HuH-7 (cell line): ENCODE measurements around the gene KRTAP17-1.
"Not testable (repeated sequence)": the region's sequence is repeated elsewhere in the genome, so short reads cannot be mapped to it uniquely, and the experiment has no call there.

Source experiments
- DNase-seq: peaks from one replicate; pipeline ENCODE4 v3.0.0; 2011; ENCODE audit warnings: low spot score

KRTAP17-1 gene

GRCh38 chr17:41315204-41315794 is at the start of gene KRTAP17-1:
TSS of gene KRTAP17-1 (minus strand) at chr17:41315710. CDS start at chr17:41315650, 60 bp downstream.
- no peak for DNase-seq

GRCh38 chr17:41363881-41364280 is 48.4 kb upstream of the KRTAP17-1 start:
- no peak for DNase-seq

- DNase-seq = no peak
Observed at GRCh38 chr17:41360296-41360995, 44.9 kb upstream of the KRTAP17-1 start.

- DNase-seq = no peak
Observed at GRCh38 chr17:41354536-41354935, 39.0 kb upstream of the KRTAP17-1 start.

- no peak for DNase-seq
Observed at GRCh38 chr17:41352597-41353366, 37.3 kb upstream of the KRTAP17-1 start.

GRCh38 chr17:41351177-41351576 is 35.7 kb upstream of the KRTAP17-1 start:
- DNase-seq = no peak

- not testable (repeated sequence) for DNase-seq
Observed at GRCh38 chr17:41350381-41350878, 34.9 kb upstream of the KRTAP17-1 start, which contains the start of gene KRT33A. TSS of gene KRT33A (minus strand) at chr17:41350828. CDS start at chr17:41350767, 61 bp downstream.

GRCh38 chr17:41347869-41348760 is 32.6 kb upstream of the KRTAP17-1 start:
- no peak for DNase-seq

- not testable (repeated sequence) for DNase-seq
Observed at GRCh38 chr17:41346421-41346820, 30.9 kb upstream of the KRTAP17-1 start.

GRCh38 chr17:41345992-41346391 is 30.5 kb upstream of the KRTAP17-1 start:
- DNase-seq = no peak

GRCh38 chr17:41343029-41343428 is 27.5 kb upstream of the KRTAP17-1 start:
- no peak for DNase-seq

GRCh38 chr17:41340934-41341861 is 25.7 kb upstream of the KRTAP17-1 start:
- DNase-seq = no peak

GRCh38 chr17:41340494-41340893 is 25.0 kb upstream of the KRTAP17-1 start:
- DNase-seq = no peak

GRCh38 chr17:41339571-41340172 is 24.2 kb upstream of the KRTAP17-1 start:
- no peak for DNase-seq

- no peak for DNase-seq
Observed at GRCh38 chr17:41338961-41339485, 23.5 kb upstream of the KRTAP17-1 start.

- DNase-seq = no peak
Observed at GRCh38 chr17:41335747-41336146, 20.2 kb upstream of the KRTAP17-1 start.

GRCh38 chr17:41334385-41335305 is 19.1 kb upstream of the KRTAP17-1 start:
- DNase-seq = no peak

- no peak for DNase-seq
Observed at GRCh38 chr17:41333836-41334235, 18.3 kb upstream of the KRTAP17-1 start.

GRCh38 chr17:41333098-41333497 is 17.6 kb upstream of the KRTAP17-1 start:
- DNase-seq = no peak
